ENCODE data around the gene SLC6A20.

- TF ChIP-seq POLR2A (IDR thresholded peaks at IDR 0.05; ENCODE audit: low read depth) (no peak), CTCF (IDR thresholded peaks at IDR 0.05) (no peak), EP300 (IDR thresholded peaks at IDR 0.05) (no peak)
Measured at GRCh38 chr3:45826321-45826720, 30.0 kb upstream of the SLC6A20 start.

Data from esophagus muscularis mucosa (tissue), 4 donors.